ENCODE results near the gene VSIG4. TPM values are rescaled to one million over a fixed set of nuclear protein-coding genes. Genes with fewer than 3 reads are reported as not detected.

Gene VSIG4
- total RNA-seq, 1 experiment from 2014 or later, result 0.10 TPM

GRCh38 chrX:66000628-66001272 lies 39.1 kb downstream of the VSIG4 start:
- no peaks in the 10 kb centered on the region for H3K4me1 ChIP-seq (ENCODE audit: control insufficient read depth, insufficient read depth, low read length)
- H3K27ac ChIP-seq (ENCODE audit: low read length), result no peak overlapping the region
- intact Hi-C loops (cut with micrococcal nuclease; ENCODE audit: unreplicated experiment), result no loop called here
- CTCF ChIA-PET, result no interaction called here
- H3K27me3 ChIP-seq (ENCODE audit: control insufficient read depth, insufficient read depth, low read length), result no peaks in the 10 kb centered on the region
- H3K9me3 ChIP-seq (ENCODE audit: control insufficient read depth, insufficient read depth, low read depth, low read length), result no peaks in the 10 kb centered on the region
- in situ Hi-C loops (cut with HindIII; ENCODE audit: low pct_unique_long_range_greater_than_20kb, low sequenced_read_pairs), result no loop called here
- no peak for ATAC-seq
- POLR2A ChIA-PET, result no interaction called here
- DNase-seq (ENCODE audit: low read depth, low spot score), result no peak
- BruUV-seq (replicated peaks), result no TSS peak
- TF ChIP-seq SIN3A (IDR thresholded peaks at IDR 0.05; ENCODE audit: borderline replicate concordance, insufficient read depth, low read depth, low read length) (no peak), REST (IDR thresholded peaks at IDR 0.05; ENCODE audit: insufficient read depth in 1 of 2, low read depth in 2 of 2, low read length in 1 of 2) (no peak), CTCF (IDR thresholded peaks at IDR 0.05) (no peak), TCF7L2 (IDR thresholded peaks at IDR 0.05; ENCODE audit: low read depth, low read length) (no peak), POLR2AphosphoS5 (IDR thresholded peaks at IDR 0.05; ENCODE audit: low read depth, low read length) (no peak)
- H3K4me3 ChIP-seq (ENCODE audit: low read depth in 2 of 2, low read length in 2 of 2), result no peak overlapping the region
- H3K36me3 ChIP-seq (ENCODE audit: control insufficient read depth, insufficient read depth, low read length), result no peaks in the 10 kb centered on the region

GRCh38 chrX:66000178-66000577 lies 39.7 kb downstream of the VSIG4 start:
- no peak for DNase-seq (ENCODE audit: low read depth, low spot score)
- Histone ChIP-seq H3K4me1 (ENCODE audit: control insufficient read depth, insufficient read depth, low read length) (no peaks in the 10 kb centered on the region), H3K36me3 (ENCODE audit: control insufficient read depth, insufficient read depth, low read length) (no peaks in the 10 kb centered on the region), H3K9me3 (ENCODE audit: control insufficient read depth, insufficient read depth, low read depth, low read length) (no peaks in the 10 kb centered on the region), H3K27me3 (ENCODE audit: control insufficient read depth, insufficient read depth, low read length) (no peaks in the 10 kb centered on the region), H3K4me3 (ENCODE audit: low read depth in 2 of 2, low read length in 2 of 2) (no peak overlapping the region), H3K27ac (ENCODE audit: low read length) (no peak overlapping the region)
- TF ChIP-seq TCF7L2 (IDR thresholded peaks at IDR 0.05; ENCODE audit: low read depth, low read length) (no peak), CTCF (IDR thresholded peaks at IDR 0.05) (no peak), SIN3A (IDR thresholded peaks at IDR 0.05; ENCODE audit: borderline replicate concordance, insufficient read depth, low read depth, low read length) (no peak), REST (IDR thresholded peaks at IDR 0.05; ENCODE audit: insufficient read depth in 1 of 2, low read depth in 2 of 2, low read length in 1 of 2) (no peak), POLR2AphosphoS5 (IDR thresholded peaks at IDR 0.05; ENCODE audit: low read depth, low read length) (no peak)
- BruUV-seq (replicated peaks), result no TSS peak
- ChIA-PET CTCF (no interaction called here), POLR2A (no interaction called here)
- intact Hi-C loops (cut with micrococcal nuclease; ENCODE audit: unreplicated experiment), result no loop called here
- in situ Hi-C loops (cut with HindIII; ENCODE audit: low pct_unique_long_range_greater_than_20kb, low sequenced_read_pairs), result no loop called here
- no peak for ATAC-seq

All from Panc1 (cell line).